Activated T-helper 1 cell treated with Interleukin-2 at 50 U/mL for 16 hours (primary cell): ENCODE results near the gene ADPRHL1.

Experiments
- DNase-seq: peaks from one replicate; pipeline ENCODE4 v3.0.0-alpha.2; 2020; ENCODE audit warnings: low read depth

The ADPRHL1 gene

GRCh38 chr13:113350065-113350937 lies 103.0 kb downstream of the ADPRHL1 start:
- DNase-seq: no peak
